ENCODE results near the gene NIT1.

NIT1 gene

GRCh38 chr1:161153682-161154337, 35.9 kb downstream of the NIT1 start, which contains the start of gene UFC1:
Gene UFC1, plus strand, starts transcription at chr1:161153978. Its CDS starts 20 bp downstream, at chr1:161153998.
- DNase-seq (ENCODE audit: low read depth in 3 of 3): peak; percentile 61 to 74 (median 66)

DNA sequence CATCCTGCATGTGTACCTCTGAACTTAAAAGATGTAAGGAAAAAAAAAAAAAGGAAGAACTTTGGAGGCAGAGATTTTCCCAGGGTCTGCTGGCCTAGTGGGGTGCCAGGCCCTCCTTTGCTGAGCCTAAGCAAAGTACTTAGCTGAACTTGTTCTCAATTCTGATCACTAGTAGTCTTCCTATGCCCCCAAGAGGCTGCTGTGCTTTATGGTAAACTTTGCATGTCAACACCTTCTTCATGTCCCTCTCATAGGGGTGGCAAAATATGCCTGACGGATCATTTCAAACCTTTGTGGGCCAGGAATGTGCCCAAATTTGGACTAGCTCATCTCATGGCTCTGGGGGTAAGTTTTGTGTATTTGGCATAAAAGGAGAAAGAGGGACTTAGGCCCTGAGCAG, 40.0 kb downstream of the NIT1 start:
- no peak for DNase-seq (ENCODE audit: low read depth in 3 of 3)

- no peak for DNase-seq (ENCODE audit: low read depth in 3 of 3)
Observed at GRCh38 chr1:161158316-161159010, 40.6 kb downstream of the NIT1 start.

GRCh38 chr1:161159087-161159912, 41.4 kb downstream of the NIT1 start, which contains the start of gene USP21:
Gene USP21, plus strand, starts transcription at chr1:161159500. Its CDS starts 1,141 bp downstream, at chr1:161160641.
- DNase-seq (ENCODE audit: low read depth in 3 of 3): peak; percentile 79 to 88 (median 80)

GRCh38 chr1:161159913-161160243, 42.0 kb downstream of the NIT1 start:
- DNase-seq (ENCODE audit: low read depth in 3 of 3): no peak

GRCh38 chr1:161160671-161161145, 42.8 kb downstream of the NIT1 start:
- no peak for DNase-seq (ENCODE audit: low read depth in 3 of 3)

DNA sequence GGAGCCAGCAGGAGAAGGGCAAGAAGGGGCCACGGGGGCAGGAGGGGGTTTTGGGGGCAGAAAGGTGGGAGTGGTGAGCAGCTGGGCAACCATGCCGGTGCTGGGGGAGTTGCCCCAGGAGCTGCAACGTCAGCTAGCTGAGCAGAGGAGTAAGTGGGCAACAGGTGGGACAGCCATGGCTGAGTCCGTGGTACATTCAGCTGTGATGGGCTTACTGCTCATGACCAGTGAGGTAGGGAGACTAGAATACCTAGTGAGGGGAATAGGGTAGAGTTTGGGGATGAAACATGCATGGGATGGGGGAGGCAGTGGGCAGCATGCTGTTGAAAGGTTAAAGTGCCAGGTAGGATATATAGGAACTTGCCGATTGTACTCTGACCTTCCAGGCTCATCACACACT, 43.7 kb downstream of the NIT1 start:
- no peak for DNase-seq (ENCODE audit: low read depth in 3 of 3)

GRCh38 chr1:161162052-161162451, 44.1 kb downstream of the NIT1 start:
- no peak for DNase-seq (ENCODE audit: low read depth in 3 of 3)

DNA sequence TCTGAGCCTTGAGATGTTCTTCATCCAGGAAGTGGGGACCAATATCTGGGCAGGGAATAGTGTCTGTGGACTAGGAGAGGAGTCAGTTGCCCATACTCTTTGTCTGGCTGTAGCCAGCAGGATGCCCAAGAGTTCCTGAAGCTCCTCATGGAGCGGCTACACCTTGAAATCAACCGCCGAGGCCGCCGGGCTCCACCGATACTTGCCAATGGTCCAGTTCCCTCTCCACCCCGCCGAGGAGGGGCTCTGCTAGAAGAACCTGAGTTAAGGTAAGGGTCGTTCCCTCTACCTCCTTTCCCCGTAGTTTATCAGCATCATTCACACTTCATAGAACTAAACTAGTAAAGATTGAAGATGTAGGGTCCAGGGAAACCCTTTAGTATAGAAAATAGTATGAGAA, 44.9 kb downstream of the NIT1 start:
- DNase-seq (ENCODE audit: low read depth in 3 of 3): no peak

- no peak for DNase-seq (ENCODE audit: low read depth in 3 of 3)
Observed at GRCh38 chr1:161163793-161164192, 45.9 kb downstream of the NIT1 start.

GRCh38 chr1:161164901-161165610, 47.2 kb downstream of the NIT1 start:
- DNase-seq (ENCODE audit: low read depth in 3 of 3): no peak

GRCh38 chr1:161165742-161166668, 48.1 kb downstream of the NIT1 start, which contains the start of gene PPOX:
Gene PPOX, plus strand, starts transcription at chr1:161166426. Its CDS starts 422 bp downstream, at chr1:161166848.
- peak; percentile 86 to 91 (median 89) for DNase-seq (ENCODE audit: low read depth in 3 of 3)

GRCh38 chr1:161166669-161167548, 49.0 kb downstream of the NIT1 start:
- no peak for DNase-seq (ENCODE audit: low read depth in 3 of 3)

DNA sequence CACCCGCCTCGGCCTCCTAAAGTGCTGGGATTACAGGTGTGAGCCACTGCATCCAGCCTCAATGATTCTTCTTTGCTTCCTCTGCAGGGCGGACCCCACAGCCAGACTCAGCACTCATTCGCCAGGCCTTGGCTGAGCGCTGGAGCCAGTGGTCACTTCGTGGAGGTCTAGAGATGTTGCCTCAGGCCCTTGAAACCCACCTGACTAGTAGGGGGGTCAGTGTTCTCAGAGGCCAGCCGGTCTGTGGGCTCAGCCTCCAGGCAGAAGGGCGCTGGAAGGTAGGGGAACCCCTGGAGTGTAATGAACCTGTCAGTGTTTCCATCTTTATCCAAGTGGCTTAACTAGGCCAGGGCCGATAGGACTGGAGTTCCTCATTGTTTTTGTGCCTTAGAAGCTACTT, 51.0 kb downstream of the NIT1 start:
- no peak for DNase-seq (ENCODE audit: low read depth in 3 of 3)

All from stimulated activated CD4-positive, alpha-beta T cell treated with anti-CD3 and anti-CD28 coated beads, TNF-alpha, amount 100 ng/mL, for 48 hours (primary cell).